K562 (cell line): ENCODE results near the gene ALPP. TPM values are rescaled to one million over a fixed set of nuclear protein-coding genes. Genes with fewer than 3 reads are reported as not detected.

Experiments
- ATAC-seq: fragments of 200-7000 bp; cut with Tn5 transposase; 3 replicates; pipeline ENCODE4 v1.9.1; 2020; ENCODE audit warnings: moderate library complexity
- BruUV-seq: library from RNA; stranded (reverse); fragments of 400-500 nt; replicated peaks from 2 replicates; lab custom pipeline; 2021; lab: Mats Ljungman, UMichigan
- CTCF ChIA-PET: fragments of 300-600 bp; formaldehyde crosslinking; extraction: SDS; loops from one replicate; lab custom pipeline; 2021; ENCODE audit warnings: low intra/inter-chr PET ratio; lab: Yijun Ruan, JAX
- POLR2A ChIA-PET: fragments of 300-600, 350-650 bp; sonication (Branson Sonifier 250); formaldehyde crosslinking; extraction: SDS; loops from one replicate; lab custom pipeline; 2021; ENCODE audit warnings: antibody characterized with exemption, inconsistent platforms; lab: Yijun Ruan, JAX
- DNase-seq, 4 experiments: peaks; one replicate each; pipeline versions ENCODE4 v3.0.0 to v3.0.0-alpha.2; 2011 to 2018; ENCODE audit warnings: low spot score in 3 of 4, mixed read lengths in 3 of 4; ENCODE audit errors: extremely low read depth in 1 of 4
- FAIRE-seq: peaks from 2 replicates; lab custom pipeline; 2011; peaks lifted over from hg19 to GRCh38; lab: Jason Lieb, UNC
- H2AFZ ChIP-seq: 2 replicates; pipeline ENCODE4 v1.6.0; 2011; ENCODE audit warnings: low read depth, low read length, control low read depth, inconsistent platforms
- H3K27ac ChIP-seq: fragments of 200-600 bp; 3 replicates; pipeline ENCODE4 v1.8.0; 2011; ENCODE audit warnings: low read depth, mild to moderate bottlenecking, control low read depth, inconsistent platforms, low read length, moderate library complexity, mixed read lengths; ENCODE audit errors: extremely low read depth
- H3K27me3 ChIP-seq, 2 experiments: fragments of 300-600 bp in 1 of 2; 2 replicates in 1 of 2; 3 replicates in 1 of 2; pipeline versions ENCODE4 v1.6.0 to v1.8.0; 2011; ENCODE audit warnings: inconsistent platforms in 2 of 2, low read length in 2 of 2, mild to moderate bottlenecking in 1 of 2, mixed read lengths in 1 of 2, moderate library complexity in 1 of 2; ENCODE audit not compliant: control insufficient read depth in 2 of 2, insufficient read depth in 2 of 2
- H3K36me3 ChIP-seq: fragments of 300-600 bp; 3 replicates; pipeline ENCODE4 v1.8.0; 2011; ENCODE audit warnings: mild to moderate bottlenecking, low read length, inconsistent platforms; ENCODE audit not compliant: control insufficient read depth, insufficient read depth
- H3K4me1 ChIP-seq, 2 experiments: fragments of 200-600 bp in 1 of 2; replicated peaks in 1 of 2; 2 replicates in 1 of 2; 3 replicates in 1 of 2; pipeline versions ENCODE4 v1.5.1 to v1.8.0; 2011; ENCODE audit warnings: inconsistent platforms in 2 of 2, low read length in 2 of 2, mild to moderate bottlenecking in 1 of 2, mixed read lengths in 1 of 2, moderate library complexity in 1 of 2; ENCODE audit not compliant: control insufficient read depth in 2 of 2, insufficient read depth in 2 of 2
- H3K4me2 ChIP-seq: 2 replicates; pipeline ENCODE4 v1.6.1; 2011; ENCODE audit warnings: low read length, control low read depth, inconsistent platforms, mixed read lengths; ENCODE audit not compliant: insufficient read depth
- H3K4me3 ChIP-seq: fragments of 200-600 bp; sonication (generic), shearing (Covaris generic); 2 replicates; pipeline ENCODE4 v1.5.1; 2016; ENCODE audit warnings: control low read depth, inconsistent platforms
- H3K79me2 ChIP-seq: fragments of 200-600 bp; 3 replicates; pipeline ENCODE4 v1.8.0; 2011; ENCODE audit warnings: low read length, inconsistent platforms; ENCODE audit not compliant: control insufficient read depth, insufficient read depth
- H3K9ac ChIP-seq, 2 experiments: 2 replicates each; pipeline versions ENCODE4 v1.6.0 to v1.6.1; 2011; ENCODE audit warnings: low read depth in 2 of 2, low read length in 2 of 2, control low read depth in 1 of 2, inconsistent platforms in 1 of 2, mild to moderate bottlenecking in 1 of 2, mixed read lengths in 1 of 2; ENCODE audit not compliant: insufficient read depth in 1 of 2
- H3K9me1 ChIP-seq: one replicate; pipeline ENCODE4 v1.6.0; 2011; ENCODE audit warnings: inconsistent platforms, mild to moderate bottlenecking, low read length, moderate library complexity; ENCODE audit not compliant: control insufficient read depth, insufficient read depth
- H3K9me3 ChIP-seq: replicated peaks from 2 replicates; pipeline ENCODE4 v1.5.1; 2011; ENCODE audit warnings: low read depth, low read length, inconsistent platforms; ENCODE audit not compliant: control insufficient read depth, insufficient read depth
- H4K20me1 ChIP-seq: replicated peaks from 2 replicates; pipeline ENCODE4 v1.6.1; 2011; ENCODE audit warnings: low read length, inconsistent platforms, mixed read lengths; ENCODE audit not compliant: control insufficient read depth, insufficient read depth
- KDM1A ChIP-seq, 2 experiments: fragments of 450-650 bp; IDR thresholded peaks; 2 replicates each; pipeline ENCODE4 v1.6.1; 2016; ENCODE audit warnings: mild to moderate bottlenecking in 2 of 2
- NCOA4 ChIP-seq: fragments of 450-650 bp; IDR thresholded peaks from 2 replicates; pipeline ENCODE4 v1.6.1; 2018; ENCODE audit warnings: mild to moderate bottlenecking; ENCODE audit not compliant: partially characterized antibody
- ZNF133 ChIP-seq: fragments of 250-450 bp; sonication (Bioruptor Pico); IDR thresholded peaks from 2 replicates; pipeline ENCODE4 v1.4.0; 2020; ENCODE audit warnings: mild to moderate bottlenecking
- ZNF764 ChIP-seq: fragments of 250-450 bp; sonication (Bioruptor Pico); IDR thresholded peaks from 2 replicates; pipeline ENCODE4 v1.4.0; 2020; ENCODE audit warnings: low read depth, mild to moderate bottlenecking, moderate library complexity
- WGBS: fragments of 100-300 bp; shearing (Covaris generic); methylation state at CpG from one replicate; pipeline ENCODE4 v1.1.6; 2016; ENCODE audit warnings: low coverage, mixed read lengths; ENCODE audit not compliant: insufficient coverage; ENCODE audit errors: missing lambda C conversion rate; 5-methylcytosine and 5-hydroxymethylcytosine counted together
- in situ Hi-C: fragments of 300-500 bp; cut with MboI; formaldehyde crosslinking; loops from 4 replicates; pipeline ENCODE4 v1.15.0; 2018; ENCODE audit warnings: inconsistent platforms, mixed read lengths
- intact Hi-C: fragments of 100-400 bp; cut with micrococcal nuclease; formaldehyde crosslinking; loops from 2 replicates; pipeline ENCODE4 v1.14.2; 2022
- polyA plus RNA-seq, 8 experiments: library from polyadenylated mRNA; depleted of rRNA in 4 of 8; stranded (reverse) in 5 of 8; unstranded in 3 of 8; fragments of >200 nt; fragmentation: Nextera tagmentation in 2 of 8; fragmentation: Illumina TruSeq in 1 of 8; extraction: Ambion mirVana in 2 of 8; extraction: Trizol in 1 of 8; gene quantifications; 2 replicates each; pipeline versions ENCODE4 v1.2.1 to v1.2.3, GENCODE V29; 2011 to 2014; ENCODE audit warnings: inconsistent platforms in 1 of 8, missing spikeins in 1 of 8
- total RNA-seq, 7 experiments: library from RNA; depleted of rRNA in 6 of 7; stranded (reverse); fragments of >200 nt in 6 of 7; fragmentation: Illumina TruSeq in 2 of 7; extraction: Trizol in 2 of 7; gene quantifications; 2 replicates each; pipeline versions ENCODE4 v1.2.1 to v1.2.3, GENCODE V29; 2011 to 2021; ENCODE audit warnings: low replicate concordance in 1 of 7
- TF ChIP-seq, protein P1 (sequence below), 2 experiments: fragments of 450-650 bp in 1 of 2; sonication (generic) in 1 of 2; formaldehyde crosslinking in 1 of 2; IDR thresholded peaks in 1 of 2; conservative IDR thresholded peaks in 1 of 2; 2 replicates each; pipeline versions ENCODE4 v1.6.1 to v1.8.1; 2016 to 2023; ENCODE audit warnings: mild to moderate bottlenecking in 2 of 2, moderate library complexity in 2 of 2, inconsistent platforms in 1 of 2, missing genetic modification reagents in 1 of 2

The ALPP gene
- total and polyA plus RNA-seq, 9 of the 15 experiments (the other 6 are each of a cell fraction or from before 2014, with no cell fraction given), result 0.03 TPM; not detected in 8

GRCh38 chr2:232353096-232353495, 25.5 kb upstream of the ALPP start (continued):
- TF ChIP-seq, protein P1, sequence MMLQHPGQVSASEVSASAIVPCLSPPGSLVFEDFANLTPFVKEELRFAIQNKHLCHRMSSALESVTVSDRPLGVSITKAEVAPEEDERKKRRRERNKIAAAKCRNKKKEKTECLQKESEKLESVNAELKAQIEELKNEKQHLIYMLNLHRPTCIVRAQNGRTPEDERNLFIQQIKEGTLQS (IDR thresholded peaks at IDR 0.05), result no peak
- TF ChIP-seq, protein P1 (CRISPR knock-in tag; conservative IDR thresholded peaks at IDR 0.05), result no peak
- TF ChIP-seq ZNF133 (CRISPR knock-in tag), result no peak
- TF ChIP-seq, all 486 proteins: peak for 0

DNA sequence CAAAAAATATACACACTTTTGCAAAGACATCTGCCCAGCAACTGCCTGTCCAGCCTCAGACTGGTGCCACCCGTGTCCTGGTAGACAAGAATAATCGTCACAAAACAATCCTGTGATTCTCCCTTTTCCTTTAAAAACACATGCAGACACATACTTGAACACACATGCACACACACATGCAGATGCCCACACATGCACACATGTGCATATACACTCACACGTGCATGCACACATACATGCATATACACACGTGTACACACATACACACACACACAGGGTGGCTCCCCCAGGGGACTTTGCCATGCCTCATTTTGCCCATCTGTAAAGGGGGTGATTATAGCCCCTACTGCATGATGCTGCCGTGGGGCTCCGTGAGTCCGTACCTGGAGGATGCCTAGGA, 24.9 kb upstream of the ALPP start:
- ChIA-PET CTCF (interaction anchor here (0.7 kb wide), 1 partner anchor 1340 kb away, joined by 3 read pairs; no protein-coding TSS in a partner anchor), POLR2A (interaction anchor here (0.6 kb wide), 1 partner anchor 12 kb away, joined by 3 read pairs; no protein-coding TSS in a partner anchor)
- H3K4me1 ChIP-seq, result no peaks in the 10 kb centered on the region; a peak in 1 of 5 replicates
- H3K79me2 ChIP-seq, result no peaks in the 10 kb centered on the region
- TF ChIP-seq KDM1A (IDR thresholded peaks at IDR 0.05) (peak in 1 of 2 experiments; percentile 17; a peak in 1 of 4 replicates), NCOA4 (no peak), ZNF764 (CRISPR knock-in tag) (no peak)
- no peak overlapping the region for H3K4me2 ChIP-seq
- intact Hi-C loops, result no loop called here
- H3K4me3 ChIP-seq, result no peak overlapping the region
- 26% methylated on average over 4 of the region's 7 CpGs for WGBS
- H3K36me3 ChIP-seq, result no peaks in the 10 kb centered on the region
- no peaks in the 10 kb centered on the region for H3K9me3 ChIP-seq
- H3K27me3 ChIP-seq, result peaks cover 0 to 52% of the 10 kb centered on the region in 2 experiments; a peak in 3 of 5 replicates
- DNase-seq, result no peak
- H4K20me1 ChIP-seq, result no peaks in the 10 kb centered on the region
- in situ Hi-C loops, result no loop called here
- no peaks in the 10 kb centered on the region for H3K9me1 ChIP-seq
- ATAC-seq, result no peak
- BruUV-seq, result no TSS peak
- FAIRE-seq, result no peak
- no peak overlapping the region for H2AFZ ChIP-seq
- H3K9ac ChIP-seq, result no peak overlapping the region
- H3K27ac ChIP-seq, result no peak overlapping the region
